NB4 (cell line): Measurements from ENCODE around the gene OGFOD2.

Experiments used
- DNase-seq: peaks from one replicate; pipeline ENCODE4 v3.0.0; 2010; ENCODE audit warnings: low read depth
- H3K4me3 ChIP-seq: one replicate; pipeline ENCODE4 v1.5.1; 2011; ENCODE audit warnings: mild to moderate bottlenecking, low read depth, low read length, moderate library complexity
- MYC ChIP-seq: IDR thresholded peaks from 2 replicates; pipeline ENCODE4 v1.6.1; 2011; ENCODE audit warnings: low read depth, low read length
- POLR2A ChIP-seq: IDR thresholded peaks from 2 replicates; pipeline ENCODE4 v1.6.1; 2011; ENCODE audit warnings: mild to moderate bottlenecking; ENCODE audit not compliant: insufficient read length; ENCODE audit errors: extremely low read depth
- TF ChIP-seq, protein P1 (sequence below): IDR thresholded peaks from one replicate; pipeline ENCODE4 v1.5.1; 2012; ENCODE audit warnings: low read depth, low read length
- TF ChIP-seq, protein P2 (sequence below): IDR thresholded peaks from 2 replicates; pipeline ENCODE4 v1.6.1; 2011; ENCODE audit warnings: low read depth, low read length

OGFOD2 gene

DNA sequence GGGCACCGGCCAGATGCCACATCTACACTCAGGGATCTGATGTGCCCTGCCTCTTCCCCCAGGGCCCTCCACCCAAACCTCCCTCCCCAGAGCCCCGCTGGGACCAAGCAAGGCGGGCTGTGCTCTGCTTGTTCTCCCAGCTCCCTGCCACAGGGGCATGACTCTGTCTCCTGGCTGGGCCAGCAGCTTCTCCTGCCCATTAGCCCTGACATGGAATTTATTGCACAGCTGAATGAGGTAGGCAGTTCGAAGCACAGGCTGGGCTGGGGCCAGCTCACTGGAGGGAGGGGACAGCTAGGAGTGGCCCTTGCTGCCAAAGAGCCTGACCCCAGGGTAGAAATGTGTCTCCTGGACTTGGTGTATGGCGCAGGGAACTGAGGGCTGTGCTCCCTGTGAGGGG lies 47.8 kb downstream of the OGFOD2 start:
- TF ChIP-seq, protein P1, sequence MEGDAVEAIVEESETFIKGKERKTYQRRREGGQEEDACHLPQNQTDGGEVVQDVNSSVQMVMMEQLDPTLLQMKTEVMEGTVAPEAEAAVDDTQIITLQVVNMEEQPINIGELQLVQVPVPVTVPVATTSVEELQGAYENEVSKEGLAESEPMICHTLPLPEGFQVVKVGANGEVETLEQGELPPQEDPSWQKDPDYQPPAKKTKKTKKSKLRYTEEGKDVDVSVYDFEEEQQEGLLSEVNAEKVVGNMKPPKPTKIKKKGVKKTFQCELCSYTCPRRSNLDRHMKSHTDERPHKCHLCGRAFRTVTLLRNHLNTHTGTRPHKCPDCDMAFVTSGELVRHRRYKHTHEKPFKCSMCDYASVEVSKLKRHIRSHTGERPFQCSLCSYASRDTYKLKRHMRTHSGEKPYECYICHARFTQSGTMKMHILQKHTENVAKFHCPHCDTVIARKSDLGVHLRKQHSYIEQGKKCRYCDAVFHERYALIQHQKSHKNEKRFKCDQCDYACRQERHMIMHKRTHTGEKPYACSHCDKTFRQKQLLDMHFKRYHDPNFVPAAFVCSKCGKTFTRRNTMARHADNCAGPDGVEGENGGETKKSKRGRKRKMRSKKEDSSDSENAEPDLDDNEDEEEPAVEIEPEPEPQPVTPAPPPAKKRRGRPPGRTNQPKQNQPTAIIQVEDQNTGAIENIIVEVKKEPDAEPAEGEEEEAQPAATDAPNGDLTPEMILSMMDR, result no peak
- TF ChIP-seq, protein P2, sequence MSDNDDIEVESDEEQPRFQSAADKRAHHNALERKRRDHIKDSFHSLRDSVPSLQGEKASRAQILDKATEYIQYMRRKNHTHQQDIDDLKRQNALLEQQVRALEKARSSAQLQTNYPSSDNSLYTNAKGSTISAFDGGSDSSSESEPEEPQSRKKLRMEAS, result no peak
- TF ChIP-seq MYC (no peak), POLR2A (no peak)
- no peak for DNase-seq
- H3K4me3 ChIP-seq, result no peak overlapping the region

DNA sequence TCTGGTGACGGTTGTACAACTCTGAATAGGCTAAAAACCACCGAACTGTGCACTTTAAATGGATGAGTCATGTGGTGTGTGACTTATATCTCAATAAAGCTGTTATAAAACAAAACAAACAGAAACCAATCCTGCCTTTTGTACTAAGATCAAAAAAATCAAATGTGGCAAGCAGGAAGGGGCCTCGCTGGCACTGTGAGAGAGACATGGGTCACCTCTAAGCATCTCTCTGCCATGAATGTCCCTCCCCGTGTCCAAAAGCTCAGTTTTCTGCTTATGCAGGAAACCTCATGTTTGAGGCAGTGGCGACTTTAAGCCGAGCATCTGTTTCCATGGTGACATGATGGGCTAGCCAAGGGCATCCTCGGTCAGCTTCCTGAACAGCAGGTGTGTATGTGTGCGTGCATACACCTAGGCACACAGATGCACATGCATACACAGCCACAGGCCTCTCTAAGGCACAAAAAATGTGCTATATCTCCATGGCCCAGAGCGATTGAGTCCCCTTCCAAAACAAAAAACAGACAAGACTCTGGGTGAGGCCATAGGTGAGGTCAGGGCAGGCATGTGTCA lies 49.9 kb downstream of the OGFOD2 start:
- TF ChIP-seq, protein P1, result no peak
- TF ChIP-seq, protein P2, result no peak
- no peak for TF ChIP-seq POLR2A
- no peak overlapping the region for H3K4me3 ChIP-seq
- no peak for DNase-seq

DNA sequence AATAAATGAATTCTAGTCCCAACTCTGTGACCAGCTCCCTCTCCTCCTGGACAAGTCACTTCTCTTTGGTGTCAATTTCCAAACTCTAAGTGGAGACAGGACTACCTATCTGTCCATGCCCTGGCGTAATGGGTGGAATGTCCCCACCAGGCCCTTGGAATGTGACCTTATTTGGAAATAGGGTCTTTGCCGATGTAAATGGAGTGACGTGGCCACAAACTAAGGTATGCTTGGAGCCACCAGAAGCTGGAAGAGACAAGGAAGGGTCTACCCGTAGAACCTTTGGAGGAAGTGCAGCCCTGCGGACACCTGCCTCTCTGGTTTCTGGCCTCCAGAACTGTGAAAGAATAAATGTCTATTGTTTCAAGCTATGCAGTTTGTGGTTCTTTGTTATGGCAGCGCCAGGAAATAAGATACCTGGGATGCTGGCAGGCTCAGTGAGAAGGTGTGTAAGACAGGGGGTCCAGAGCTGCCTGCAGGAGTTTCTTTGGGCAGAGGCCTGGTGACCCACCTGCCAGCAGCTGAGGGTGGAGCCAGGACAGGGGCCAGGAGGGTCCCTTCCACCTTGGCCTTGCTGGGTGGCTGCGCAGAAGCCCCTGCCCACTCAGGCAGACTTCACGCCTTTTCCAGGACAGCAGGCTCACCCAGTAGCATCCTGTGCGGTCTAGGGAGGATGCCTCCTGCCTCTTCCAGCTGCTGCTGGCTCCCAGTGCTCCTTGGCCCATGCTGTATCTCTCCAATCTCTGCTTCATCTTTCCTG lies 51.2 kb downstream of the OGFOD2 start:
- no peak for DNase-seq
- TF ChIP-seq MYC (no peak), POLR2A (no peak)
- TF ChIP-seq, protein P2, result no peak
- TF ChIP-seq, protein P1, result no peak
- no peak overlapping the region for H3K4me3 ChIP-seq

DNA sequence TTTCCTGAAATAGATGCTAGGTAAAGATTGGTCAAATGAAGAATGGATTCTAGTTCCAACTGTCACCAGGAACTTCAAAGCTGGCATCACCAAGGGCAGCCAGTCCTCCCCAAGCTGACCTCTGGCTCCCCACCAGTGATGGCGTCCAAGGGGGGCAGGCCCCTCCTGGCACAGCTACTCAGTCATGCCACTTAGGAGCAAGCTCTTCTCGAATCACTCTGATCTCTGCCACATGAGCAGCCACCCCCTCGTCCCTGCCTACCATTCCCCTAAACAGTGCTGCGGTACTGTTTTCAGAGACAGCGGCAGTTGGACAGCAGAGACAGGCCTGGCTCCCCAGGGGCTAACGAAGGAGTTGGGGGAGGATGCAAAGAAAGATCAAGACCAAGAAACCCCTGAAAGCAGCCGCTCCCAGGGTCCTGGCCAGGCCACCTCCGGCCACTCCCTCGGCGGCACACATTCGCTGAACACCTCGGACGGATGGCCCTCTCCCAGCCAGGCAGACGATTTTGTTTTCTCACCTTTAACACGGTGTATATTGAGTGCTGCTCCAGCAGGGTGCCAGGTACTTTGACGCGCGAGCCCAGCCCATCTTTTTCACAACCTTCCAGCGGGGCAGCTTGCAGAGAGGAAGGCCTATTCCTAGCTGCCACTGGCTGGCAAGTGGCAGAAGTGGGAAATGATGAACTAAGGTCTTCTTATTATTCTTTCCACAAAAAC lies 52.8 kb downstream of the OGFOD2 start:
- no peak overlapping the region for H3K4me3 ChIP-seq
- no peak for TF ChIP-seq MYC
- TF ChIP-seq, protein P1, result no peak
- TF ChIP-seq POLR2A, result no peak
- TF ChIP-seq, protein P2, result no peak
- no peak for DNase-seq

DNA sequence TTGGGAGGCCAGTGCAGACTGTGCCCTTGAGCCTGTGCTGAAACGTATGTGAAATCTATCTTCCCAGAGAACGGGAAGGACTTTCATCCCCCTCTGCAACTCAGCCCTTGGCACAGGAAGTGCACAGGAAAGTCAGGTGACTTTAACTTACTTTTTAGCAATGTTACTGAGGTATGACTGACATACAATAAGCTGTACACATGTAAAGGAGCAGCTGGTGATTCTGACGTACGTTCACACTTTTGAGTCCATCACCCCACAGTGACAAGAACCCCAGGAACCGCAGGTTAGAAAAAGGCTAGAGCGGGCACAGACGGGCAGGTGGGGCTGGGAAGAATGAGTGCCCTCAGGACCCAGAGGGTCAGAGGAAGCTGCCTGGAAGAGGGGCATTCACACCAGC lies 53.4 kb downstream of the OGFOD2 start:
- TF ChIP-seq MYC (no peak), POLR2A (no peak)
- TF ChIP-seq, protein P1, result no peak
- TF ChIP-seq, protein P2, result no peak
- DNase-seq, result no peak
- H3K4me3 ChIP-seq, result no peak overlapping the region
